Measurements from ENCODE around the gene ADGRL3. TPM values are rescaled to one million over a fixed set of nuclear protein-coding genes. Genes with fewer than 3 reads are reported as not detected.

ADGRL3 gene
- total RNA-seq, 1 donor from 2014 or later, result 31.3 TPM

DNA sequence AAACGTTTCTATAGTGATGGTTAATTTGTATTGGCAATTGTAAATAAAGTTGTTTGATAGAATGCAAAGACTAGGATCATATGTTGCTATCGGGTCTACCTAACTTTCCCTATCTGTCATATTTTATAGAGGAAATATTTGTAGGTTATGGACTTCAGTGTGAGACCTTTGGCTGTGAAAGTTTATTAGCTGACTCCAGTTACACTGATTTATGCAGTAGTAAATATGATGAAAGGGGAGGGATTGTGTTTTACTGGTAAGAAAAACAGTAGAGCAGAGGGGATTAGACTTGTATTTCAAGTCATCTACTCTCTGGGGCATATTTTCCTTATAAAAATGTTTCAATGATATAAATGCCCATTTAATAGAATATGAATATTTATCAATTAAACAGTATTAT, 43.8 kb downstream of the ADGRL3 start:
- no peaks in the 10 kb centered on the region for H3K36me3 ChIP-seq (ENCODE audit: insufficient read depth, low read length)
- DNase-seq (ENCODE audit: low read depth) (no peak), FAIRE-seq (no peak)
- TF ChIP-seq, protein P1, sequence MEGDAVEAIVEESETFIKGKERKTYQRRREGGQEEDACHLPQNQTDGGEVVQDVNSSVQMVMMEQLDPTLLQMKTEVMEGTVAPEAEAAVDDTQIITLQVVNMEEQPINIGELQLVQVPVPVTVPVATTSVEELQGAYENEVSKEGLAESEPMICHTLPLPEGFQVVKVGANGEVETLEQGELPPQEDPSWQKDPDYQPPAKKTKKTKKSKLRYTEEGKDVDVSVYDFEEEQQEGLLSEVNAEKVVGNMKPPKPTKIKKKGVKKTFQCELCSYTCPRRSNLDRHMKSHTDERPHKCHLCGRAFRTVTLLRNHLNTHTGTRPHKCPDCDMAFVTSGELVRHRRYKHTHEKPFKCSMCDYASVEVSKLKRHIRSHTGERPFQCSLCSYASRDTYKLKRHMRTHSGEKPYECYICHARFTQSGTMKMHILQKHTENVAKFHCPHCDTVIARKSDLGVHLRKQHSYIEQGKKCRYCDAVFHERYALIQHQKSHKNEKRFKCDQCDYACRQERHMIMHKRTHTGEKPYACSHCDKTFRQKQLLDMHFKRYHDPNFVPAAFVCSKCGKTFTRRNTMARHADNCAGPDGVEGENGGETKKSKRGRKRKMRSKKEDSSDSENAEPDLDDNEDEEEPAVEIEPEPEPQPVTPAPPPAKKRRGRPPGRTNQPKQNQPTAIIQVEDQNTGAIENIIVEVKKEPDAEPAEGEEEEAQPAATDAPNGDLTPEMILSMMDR (IDR thresholded peaks at IDR 0.05; ENCODE audit: insufficient read depth, low read depth, low read length), result no peak
- no peak for TF ChIP-seq EZH2 (IDR thresholded peaks at IDR 0.05; ENCODE audit: insufficient read depth, low read length)
- no peak overlapping the region for H3K4me2 ChIP-seq (ENCODE audit: low read length)
- H3K9me3 Mint-ChIP-seq (ENCODE audit: unreplicated experiment), result no peaks in the 10 kb centered on the region
- H3K9me3 ChIP-seq (ENCODE audit: insufficient read depth, low read depth, low read length), result no peaks in the 10 kb centered on the region
- H4K20me1 ChIP-seq (ENCODE audit: insufficient read depth, low read length), result no peaks in the 10 kb centered on the region
- no peaks in the 10 kb centered on the region for H3K36me3 Mint-ChIP-seq (ENCODE audit: low read depth, unreplicated experiment)
- no peak overlapping the region for H3K27ac Mint-ChIP-seq (ENCODE audit: unreplicated experiment)
- H3K27me3 Mint-ChIP-seq (ENCODE audit: low read depth, unreplicated experiment), result no peaks in the 10 kb centered on the region
- H3K27ac ChIP-seq (ENCODE audit: low read depth, low read length), result no peak overlapping the region
- H3K4me3 ChIP-seq (ENCODE audit: insufficient read depth, low read depth, low read length), result no peak overlapping the region
- H3K4me1 ChIP-seq (ENCODE audit: insufficient read depth, low read length), result no peaks in the 10 kb centered on the region
- no peak overlapping the region for H3K9ac ChIP-seq (ENCODE audit: low read length)
- peaks cover 11% of the 10 kb centered on the region for H3K4me1 Mint-ChIP-seq (ENCODE audit: low read depth, unreplicated experiment)
- H2AFZ ChIP-seq (ENCODE audit: low read depth, low read length), result no peak overlapping the region
- no peaks in the 10 kb centered on the region for H3K27me3 ChIP-seq (ENCODE audit: insufficient read depth, low read length)
- no peaks in the 10 kb centered on the region for H3K79me2 ChIP-seq (ENCODE audit: insufficient read depth, low read length)
- H3K4me3 Mint-ChIP-seq (ENCODE audit: unreplicated experiment), result no peak overlapping the region

DNA sequence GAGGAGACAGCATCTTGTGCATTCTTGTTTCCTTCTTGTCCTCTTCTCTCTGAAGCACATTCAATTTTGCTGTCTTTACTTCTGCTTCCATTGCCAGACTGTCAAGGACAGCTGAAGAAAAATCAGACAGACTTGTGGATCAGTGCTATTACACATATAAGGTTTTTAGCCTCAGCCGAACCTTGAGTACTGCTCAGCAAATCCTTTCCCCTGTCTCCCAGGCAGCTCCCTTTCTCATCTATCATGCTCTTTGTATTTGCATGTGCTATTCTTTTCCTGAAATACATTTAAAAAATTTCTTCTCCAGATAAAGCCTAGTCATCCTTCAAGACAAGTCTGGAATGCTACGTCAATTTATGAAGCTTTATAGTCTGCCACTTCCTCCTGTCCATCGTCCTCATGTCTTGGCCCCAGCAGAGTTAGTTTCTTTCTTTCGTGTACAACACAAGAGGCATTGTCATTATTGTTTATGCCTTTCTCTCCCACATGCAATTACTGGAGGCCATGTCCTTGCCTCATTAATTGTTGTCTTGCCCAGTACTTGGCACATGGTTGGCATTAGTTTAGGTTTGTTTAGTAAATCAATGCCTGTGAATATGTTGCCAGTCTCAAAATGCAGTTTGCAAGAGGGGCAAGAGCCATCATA, 45.1 kb downstream of the ADGRL3 start:
- H3K9me3 Mint-ChIP-seq (ENCODE audit: unreplicated experiment), result no peaks in the 10 kb centered on the region
- no peaks in the 10 kb centered on the region for H3K27me3 ChIP-seq (ENCODE audit: insufficient read depth, low read length)
- H3K4me2 ChIP-seq (ENCODE audit: low read length), result no peak overlapping the region
- DNase-seq (ENCODE audit: low read depth) (no peak), FAIRE-seq (no peak)
- H3K4me3 ChIP-seq (ENCODE audit: insufficient read depth, low read depth, low read length), result no peak overlapping the region
- H3K4me1 Mint-ChIP-seq (ENCODE audit: low read depth, unreplicated experiment), result peaks cover 11% of the 10 kb centered on the region
- no peak overlapping the region for H2AFZ ChIP-seq (ENCODE audit: low read depth, low read length)
- H3K79me2 ChIP-seq (ENCODE audit: insufficient read depth, low read length), result no peaks in the 10 kb centered on the region
- H3K9me3 ChIP-seq (ENCODE audit: insufficient read depth, low read depth, low read length), result no peaks in the 10 kb centered on the region
- H3K27me3 Mint-ChIP-seq (ENCODE audit: low read depth, unreplicated experiment), result no peaks in the 10 kb centered on the region
- H3K36me3 Mint-ChIP-seq (ENCODE audit: low read depth, unreplicated experiment), result no peaks in the 10 kb centered on the region
- TF ChIP-seq, protein P1 (IDR thresholded peaks at IDR 0.05; ENCODE audit: insufficient read depth, low read depth, low read length), result no peak
- TF ChIP-seq EZH2 (IDR thresholded peaks at IDR 0.05; ENCODE audit: insufficient read depth, low read length), result no peak
- H3K27ac Mint-ChIP-seq (ENCODE audit: unreplicated experiment), result no peak overlapping the region
- H4K20me1 ChIP-seq (ENCODE audit: insufficient read depth, low read length), result no peaks in the 10 kb centered on the region
- no peak overlapping the region for H3K9ac ChIP-seq (ENCODE audit: low read length)
- no peak overlapping the region for H3K4me3 Mint-ChIP-seq (ENCODE audit: unreplicated experiment)
- no peaks in the 10 kb centered on the region for H3K4me1 ChIP-seq (ENCODE audit: insufficient read depth, low read length)
- no peaks in the 10 kb centered on the region for H3K36me3 ChIP-seq (ENCODE audit: insufficient read depth, low read length)
- no peak overlapping the region for H3K27ac ChIP-seq (ENCODE audit: low read depth, low read length)

DNA sequence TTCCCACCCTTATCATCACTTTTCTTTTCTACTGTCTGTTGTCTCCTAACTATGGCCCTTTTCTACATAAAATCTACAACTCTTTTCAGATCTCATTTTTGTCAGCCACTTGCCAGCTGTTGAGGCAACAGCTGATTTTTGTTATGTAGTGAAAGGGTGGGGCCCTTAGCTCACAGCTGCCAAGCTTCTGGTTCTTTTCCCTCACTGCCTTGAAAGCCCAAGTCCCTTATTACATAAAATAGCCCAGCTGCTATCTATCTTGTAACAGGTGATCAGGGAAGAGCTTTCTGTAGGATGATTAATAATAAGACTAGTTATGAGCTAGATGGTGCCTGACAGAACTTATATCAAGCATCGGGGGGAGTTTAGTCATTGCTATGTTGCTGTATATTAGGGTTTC, 45.9 kb downstream of the ADGRL3 start:
- H3K9ac ChIP-seq (ENCODE audit: low read length), result no peak overlapping the region
- DNase-seq (ENCODE audit: low read depth) (no peak), FAIRE-seq (no peak)
- no peaks in the 10 kb centered on the region for H3K9me3 ChIP-seq (ENCODE audit: insufficient read depth, low read depth, low read length)
- Mint-ChIP-seq H3K4me3 (ENCODE audit: unreplicated experiment) (no peak overlapping the region), H3K27me3 (ENCODE audit: low read depth, unreplicated experiment) (no peaks in the 10 kb centered on the region), H3K4me1 (ENCODE audit: low read depth, unreplicated experiment) (peaks cover 12% of the 10 kb centered on the region), H3K9me3 (ENCODE audit: unreplicated experiment) (no peaks in the 10 kb centered on the region), H3K27ac (ENCODE audit: unreplicated experiment) (no peak overlapping the region), H3K36me3 (ENCODE audit: low read depth, unreplicated experiment) (no peaks in the 10 kb centered on the region)
- no peaks in the 10 kb centered on the region for H3K79me2 ChIP-seq (ENCODE audit: insufficient read depth, low read length)
- no peak overlapping the region for H3K4me2 ChIP-seq (ENCODE audit: low read length)
- H3K27me3 ChIP-seq (ENCODE audit: insufficient read depth, low read length), result no peaks in the 10 kb centered on the region
- H3K4me1 ChIP-seq (ENCODE audit: insufficient read depth, low read length), result no peaks in the 10 kb centered on the region
- no peak overlapping the region for H3K27ac ChIP-seq (ENCODE audit: low read depth, low read length)
- H2AFZ ChIP-seq (ENCODE audit: low read depth, low read length), result no peak overlapping the region
- TF ChIP-seq EZH2 (IDR thresholded peaks at IDR 0.05; ENCODE audit: insufficient read depth, low read length), result no peak
- TF ChIP-seq, protein P1 (IDR thresholded peaks at IDR 0.05; ENCODE audit: insufficient read depth, low read depth, low read length), result no peak
- H3K36me3 ChIP-seq (ENCODE audit: insufficient read depth, low read length), result no peaks in the 10 kb centered on the region
- no peak overlapping the region for H3K4me3 ChIP-seq (ENCODE audit: insufficient read depth, low read depth, low read length)
- H4K20me1 ChIP-seq (ENCODE audit: insufficient read depth, low read length), result no peaks in the 10 kb centered on the region
